H9 (cell line): ENCODE measurements around the gene SLC39A1. TPM values are rescaled to one million over a fixed set of nuclear protein-coding genes. Genes with fewer than 3 reads are reported as not detected.

Experiments
- microRNA-seq: library from miRNA; unstranded; fragments of <30 nt; microRNA quantifications from one replicate; pipeline ENCODE4, GENCODE V29; 2020; ENCODE audit warnings: borderline microRNAs expressed
- total RNA-seq: library from RNA; stranded (reverse); gene quantifications from 2 replicates; pipeline ENCODE4 v1.2.1, GENCODE V29; 2021

Gene SLC39A1
- total RNA-seq, 1 experiment from 2014 or later = 161 TPM

Small RNA genes within 50 kb of the gene (microRNA-seq; reads per million reads assigned to microRNA genes)
- gene MIR6737 = 0.35 reads per million

Other genes starting within 250 kb of the SLC39A1 start
- 65.4 and 67.1 TPM in 2 replicates for gene INTS3, start 235.5 kb downstream of the SLC39A1 start, total RNA-seq
- gene SLC27A3, start 188.1 kb downstream of the SLC39A1 start, total RNA-seq = 42.0 and 45.3 TPM in 2 replicates
- gene GATAD2B, start 40.6 kb downstream of the SLC39A1 start, total RNA-seq = 37.0 and 44.1 TPM in 2 replicates
- 82.8 and 84.6 TPM in 2 replicates for gene DENND4B, start 16.8 kb downstream of the SLC39A1 start, total RNA-seq
- gene CRTC2, start 4.9 kb downstream of the SLC39A1 start, total RNA-seq = 44.7 and 45.7 TPM in 2 replicates
- 27.6 and 27.7 TPM in 2 replicates for gene CREB3L4, start 4.4 kb upstream of the SLC39A1 start, total RNA-seq
- 85.0 and 85.4 TPM in 2 replicates for gene JTB, start 14.1 kb upstream of the SLC39A1 start, total RNA-seq
- gene RAB13, start 22.8 kb upstream of the SLC39A1 start, total RNA-seq = 122 and 130 TPM in 2 replicates
- 2,196 and 2,321 TPM in 2 replicates for gene RPS27, start 27.2 kb upstream of the SLC39A1 start, total RNA-seq
- gene NUP210L, start 191.5 kb upstream of the SLC39A1 start, total RNA-seq = 0.04 TPM in 1 of 2 replicates, not detected in the other
- gene TPM3, start 228.6 kb upstream of the SLC39A1 start, total RNA-seq = 508 and 513 TPM in 2 replicates
- gene CFAP141, start 242.8 kb upstream of the SLC39A1 start, total RNA-seq = not detected in 2 replicates